HG02885 (cell line): ENCODE measurements around the gene TBC1D20.
"Not testable (repeated sequence)": the region's sequence is repeated elsewhere in the genome, so short reads cannot be mapped to it uniquely, and the experiment has no call there.

Experiments used
- ATAC-seq: cut with Tn5 transposase; IDR thresholded peaks from one replicate; pipeline ENCODE4 v1.9.1; 2021; ENCODE audit warnings: mild to moderate bottlenecking; ENCODE audit not compliant: unreplicated experiment, poor library complexity

TBC1D20 gene, protein sequence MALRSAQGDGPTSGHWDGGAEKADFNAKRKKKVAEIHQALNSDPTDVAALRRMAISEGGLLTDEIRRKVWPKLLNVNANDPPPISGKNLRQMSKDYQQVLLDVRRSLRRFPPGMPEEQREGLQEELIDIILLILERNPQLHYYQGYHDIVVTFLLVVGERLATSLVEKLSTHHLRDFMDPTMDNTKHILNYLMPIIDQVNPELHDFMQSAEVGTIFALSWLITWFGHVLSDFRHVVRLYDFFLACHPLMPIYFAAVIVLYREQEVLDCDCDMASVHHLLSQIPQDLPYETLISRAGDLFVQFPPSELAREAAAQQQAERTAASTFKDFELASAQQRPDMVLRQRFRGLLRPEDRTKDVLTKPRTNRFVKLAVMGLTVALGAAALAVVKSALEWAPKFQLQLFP

DNA sequence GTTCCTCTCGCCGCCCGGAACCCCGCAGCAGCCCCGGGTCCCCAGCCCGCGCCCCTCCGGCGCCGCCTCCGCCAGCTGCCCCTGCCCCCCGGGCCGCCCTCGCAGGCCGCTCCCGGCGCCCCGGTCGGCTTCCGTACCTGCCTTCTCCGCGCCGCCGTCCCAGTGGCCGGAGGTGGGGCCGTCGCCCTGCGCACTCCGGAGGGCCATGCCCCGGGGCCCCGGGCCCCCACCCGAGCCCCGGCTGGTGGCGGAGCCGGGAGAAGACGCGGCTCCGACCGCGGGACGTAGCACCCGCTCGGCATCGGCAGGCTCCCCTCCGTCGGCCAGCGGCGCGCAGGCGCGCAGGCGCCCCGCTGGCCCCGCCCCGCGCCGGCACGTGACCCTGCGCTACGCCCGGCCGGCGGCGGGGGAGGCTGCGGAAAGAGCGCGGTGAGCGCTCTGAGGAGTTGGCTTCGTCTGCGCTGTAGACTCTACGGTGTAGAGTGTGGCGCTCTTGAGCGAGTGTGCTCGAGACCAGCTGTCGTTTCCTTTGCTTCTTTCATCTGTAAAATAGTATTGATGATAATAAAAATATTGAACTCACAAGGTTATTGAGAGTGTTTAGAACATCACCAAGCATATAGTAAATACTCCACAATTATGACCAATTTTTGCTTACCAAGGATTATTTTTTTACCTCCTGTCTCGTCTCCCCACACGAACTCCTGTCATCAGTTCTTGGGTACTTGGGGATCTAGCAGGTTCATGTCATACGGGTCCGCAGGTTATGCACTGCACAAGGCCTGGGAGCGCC is at the start of gene TBC1D20:
TSS of gene TBC1D20 (minus strand) at position 335 of the 793 bp plus-strand sequence. CDS start at position 207, 128 bp downstream.
- ATAC-seq = peak; percentile 93

DNA sequence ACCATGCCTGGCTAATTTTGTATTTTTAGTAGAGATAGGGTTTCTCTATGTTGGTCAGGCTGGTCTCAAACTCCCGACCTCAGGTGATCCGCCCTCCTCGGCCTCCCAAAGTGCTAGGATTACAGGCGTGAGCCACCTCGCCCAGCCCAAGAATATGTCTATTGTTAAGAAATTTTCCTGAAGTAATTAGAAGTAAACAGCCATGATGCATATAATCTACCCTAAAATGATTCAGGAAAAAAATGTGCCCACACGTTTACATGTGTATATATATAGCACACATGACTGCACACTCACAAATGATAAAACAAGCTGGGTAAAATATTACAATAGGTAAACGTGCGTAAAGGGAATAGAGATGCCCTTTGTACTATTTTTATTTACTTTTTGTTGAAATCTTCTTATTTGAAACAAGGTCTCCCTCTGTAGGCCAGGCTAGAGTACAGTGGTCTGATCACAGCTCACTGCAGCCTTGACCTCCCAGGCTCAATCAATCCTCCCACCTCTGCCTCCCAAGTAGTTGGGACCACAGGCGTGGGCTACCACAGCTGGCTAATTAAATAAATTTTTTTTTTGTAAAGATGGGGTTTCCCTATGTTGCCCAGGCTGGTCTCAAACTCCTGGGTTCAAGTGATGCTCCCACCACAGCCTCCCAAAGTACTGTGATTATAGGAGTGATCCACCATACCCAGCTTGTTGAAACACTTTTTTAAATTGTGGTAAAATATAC is 48.2 kb upstream of the TBC1D20 start:
- not testable (repeated sequence) for ATAC-seq

DNA sequence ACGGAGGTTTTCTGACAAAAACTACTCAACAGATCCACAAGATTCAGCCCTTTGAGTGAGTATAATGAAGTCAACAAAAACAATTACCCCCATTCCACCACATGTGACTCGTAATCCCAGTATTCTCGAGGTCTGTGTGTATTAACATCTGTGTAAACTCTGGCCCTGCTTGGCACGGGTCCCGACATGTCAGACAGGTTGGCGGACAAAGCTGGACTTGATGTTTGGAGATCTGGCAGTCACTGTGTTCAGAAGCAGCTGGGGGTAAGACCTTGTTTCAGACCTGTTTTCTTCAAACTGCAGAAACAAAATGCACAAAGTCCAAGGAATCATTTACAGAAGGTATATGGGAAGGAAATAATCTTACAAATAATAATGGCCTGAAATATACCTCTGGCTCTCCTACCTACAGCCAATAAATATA is 46.0 kb upstream of the TBC1D20 start:
- not testable (repeated sequence) for ATAC-seq

DNA sequence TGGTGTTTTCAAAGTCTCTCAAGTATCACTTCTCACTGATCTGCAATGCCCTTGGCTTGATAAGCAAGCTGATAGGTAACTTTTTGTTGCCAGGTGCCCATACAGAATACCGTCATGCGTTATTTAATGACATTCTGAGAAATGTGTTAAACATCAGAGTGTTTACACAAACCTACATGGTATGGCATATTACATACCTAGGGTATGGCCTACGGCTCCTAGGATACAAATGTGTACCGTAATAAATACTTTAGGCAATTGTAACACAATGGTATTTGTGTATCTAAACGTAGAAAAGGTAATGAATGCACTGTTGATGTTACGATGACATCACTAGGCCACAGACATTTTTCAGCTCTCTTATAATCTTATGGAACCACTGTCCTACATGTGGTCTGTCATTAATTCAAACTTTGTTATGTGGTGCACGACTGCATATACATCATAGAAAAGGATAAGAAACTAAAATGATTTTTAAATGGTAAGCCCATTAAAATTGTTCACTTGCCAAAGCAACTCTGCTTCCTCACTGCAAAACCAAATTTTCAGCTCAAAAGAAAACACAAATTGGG is 45.5 kb upstream of the TBC1D20 start:
- ATAC-seq = no peak

DNA sequence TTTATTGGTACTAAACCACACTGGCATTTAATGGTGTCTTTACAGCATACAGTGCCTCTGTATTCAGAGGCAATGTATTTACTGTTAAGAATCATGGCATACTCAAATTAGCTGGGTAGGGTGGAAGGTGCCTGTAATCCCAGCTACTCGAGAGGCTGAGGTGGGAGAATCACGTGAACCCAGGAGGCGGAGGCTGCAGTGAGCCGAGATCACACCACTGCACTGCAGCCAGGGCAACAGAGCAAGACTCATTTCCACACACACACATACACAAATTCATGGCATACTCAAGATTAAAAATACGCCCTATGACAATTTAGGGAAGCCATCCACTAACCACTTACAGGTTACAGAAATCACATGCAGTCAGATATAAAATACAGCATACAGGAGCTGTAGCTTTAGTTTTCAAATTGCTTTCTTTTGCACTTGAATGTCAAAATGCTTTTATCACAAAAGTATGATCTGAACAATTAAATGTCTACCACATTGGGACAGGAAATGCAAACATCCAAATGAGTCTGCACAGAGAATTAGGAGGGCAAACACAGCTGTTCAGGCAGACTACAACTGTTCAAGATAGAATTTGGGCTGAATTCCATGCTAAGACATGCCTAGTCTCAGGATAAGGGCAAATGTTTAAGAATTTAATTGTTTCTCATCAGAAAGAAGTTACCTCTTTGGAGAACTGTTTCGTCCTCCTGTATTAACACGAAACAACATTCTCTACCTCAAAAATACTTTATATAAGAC is 44.8 kb upstream of the TBC1D20 start:
- no peak for ATAC-seq

DNA sequence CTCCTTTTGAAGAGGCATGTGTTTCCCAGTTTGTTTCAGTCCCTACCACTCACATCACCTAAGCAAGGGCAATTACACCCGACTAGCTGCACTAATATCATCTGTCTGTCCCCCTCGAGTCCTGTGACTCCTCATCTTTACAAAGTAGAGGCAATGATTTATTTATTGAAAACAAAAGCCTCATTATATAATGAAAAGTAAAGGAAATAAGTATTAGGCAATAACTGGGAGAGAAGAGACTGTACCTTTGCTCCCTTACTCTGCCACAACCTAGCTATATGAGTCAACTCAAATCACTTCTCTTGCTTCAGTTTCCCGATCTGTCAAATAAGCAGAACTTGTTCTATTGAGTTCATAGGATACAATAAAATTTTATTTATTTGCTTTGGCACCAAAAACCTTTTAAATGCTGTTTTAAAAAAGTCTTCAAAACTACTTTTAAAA is 42.3 kb upstream of the TBC1D20 start:
- no peak for ATAC-seq

DNA sequence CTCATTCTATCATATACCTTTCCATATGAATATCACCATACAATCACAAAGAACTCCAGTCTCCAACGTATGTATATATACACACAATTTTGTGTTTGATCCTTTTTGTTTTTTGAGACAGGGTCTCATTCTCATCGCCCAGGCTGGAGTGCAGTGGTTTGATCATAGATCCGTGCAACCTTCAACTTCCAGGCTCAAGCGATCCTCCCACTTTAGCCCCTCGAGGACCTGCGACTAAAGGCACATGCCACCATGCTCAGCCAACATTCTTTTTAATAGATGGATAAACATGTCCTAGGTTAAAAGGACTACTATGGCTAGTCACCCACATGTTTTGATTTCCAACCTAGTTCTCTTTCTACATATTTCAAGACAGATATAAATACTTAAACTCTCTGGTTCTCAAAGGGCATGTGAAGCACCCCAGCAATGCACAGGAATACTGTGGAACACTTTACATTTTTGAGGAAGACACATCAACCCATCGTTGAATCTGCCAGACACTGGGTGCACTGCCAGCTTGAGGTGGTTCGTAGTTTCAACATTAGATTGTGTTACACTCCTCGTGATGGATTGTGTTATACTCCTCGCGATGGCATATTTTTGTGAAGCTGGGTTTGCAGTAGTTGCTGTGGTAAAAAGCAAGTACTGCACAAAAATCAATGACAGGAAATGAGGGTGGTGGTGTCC is 40.9 kb upstream of the TBC1D20 start:
- ATAC-seq = no peak

DNA sequence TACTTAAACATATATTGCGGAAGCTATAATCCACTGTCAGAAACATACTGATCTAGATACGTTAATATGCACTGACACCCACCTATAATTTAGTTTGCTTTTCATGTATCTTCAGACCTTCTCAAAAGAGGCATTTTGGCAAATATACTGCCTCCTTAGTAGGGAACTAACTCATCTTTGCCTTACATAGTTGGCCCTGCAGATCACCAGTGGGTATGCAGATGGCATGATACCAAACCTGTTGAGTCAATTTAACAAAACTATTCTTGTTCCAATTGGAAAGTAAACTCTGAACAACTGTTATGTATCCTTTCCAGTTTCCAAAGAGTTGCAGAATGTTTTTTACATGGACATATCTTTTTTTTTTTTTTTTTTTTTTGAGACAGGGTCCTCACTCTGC is 35.6 kb upstream of the TBC1D20 start:
- ATAC-seq = no peak

DNA sequence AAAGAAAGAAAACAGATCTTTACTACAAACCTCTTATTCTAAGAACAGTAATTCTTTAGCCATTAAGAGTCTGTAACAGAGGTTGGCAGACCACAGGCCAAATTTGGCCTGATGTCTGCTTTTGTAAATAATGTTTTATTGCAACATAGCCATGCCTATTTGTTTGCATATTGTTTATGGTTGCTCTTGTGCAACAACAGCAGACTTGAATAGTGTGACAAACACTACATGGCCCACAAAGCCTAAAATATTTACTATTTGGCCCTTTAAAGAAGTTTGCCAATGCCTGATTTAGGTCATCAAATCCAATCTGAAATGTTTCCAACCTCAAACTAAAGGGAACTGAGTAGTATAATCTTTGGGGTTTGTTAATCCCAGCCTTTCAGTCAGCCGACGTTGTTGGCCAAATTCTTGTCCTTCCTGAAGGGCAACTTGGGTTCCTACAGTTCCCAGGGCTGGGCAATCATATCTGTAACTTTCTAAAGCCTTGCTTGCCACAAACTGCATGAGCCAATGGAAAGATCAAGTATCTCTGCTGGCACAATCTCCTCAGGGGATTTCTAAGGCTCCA is 33.9 kb upstream of the TBC1D20 start:
- ATAC-seq = no peak

DNA sequence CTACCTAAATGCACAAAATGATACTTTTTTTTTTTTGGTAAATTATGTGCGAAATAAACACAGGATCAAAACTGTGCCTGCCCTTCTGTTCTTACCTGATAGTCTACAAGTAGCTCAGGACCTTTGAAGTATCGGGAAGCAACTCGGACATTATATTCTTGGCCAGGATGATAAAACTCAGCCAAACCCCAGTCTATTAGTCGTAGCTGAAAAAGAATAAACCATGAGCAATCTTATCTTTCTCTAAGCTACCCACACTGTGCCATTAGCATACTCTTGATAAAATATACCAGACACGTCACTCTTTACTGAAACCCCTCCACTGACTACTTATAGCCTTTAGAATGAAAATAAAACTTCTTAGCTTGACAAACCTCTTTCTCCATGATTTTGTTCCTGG is 29.8 kb upstream of the TBC1D20 start:
- ATAC-seq = no peak

DNA sequence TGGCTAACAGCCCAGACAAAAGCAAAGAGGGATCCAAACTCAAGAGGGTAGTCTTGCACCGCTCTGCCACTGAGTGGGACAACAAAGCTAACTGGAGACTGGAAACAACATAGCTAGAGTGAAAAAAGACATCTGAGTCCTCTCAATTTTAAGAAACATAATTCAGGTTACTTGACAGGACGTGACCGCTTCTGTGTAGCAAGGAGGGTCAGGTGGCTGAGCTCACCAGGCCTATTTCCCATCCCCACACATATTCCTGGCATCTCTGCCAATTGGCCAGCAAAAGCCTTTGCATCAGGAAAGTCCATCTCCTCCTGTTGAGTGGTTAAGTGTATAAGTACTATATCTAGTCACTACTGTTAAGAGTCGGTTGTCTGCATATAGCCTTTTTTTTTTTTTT is 25.3 kb upstream of the TBC1D20 start:
- no peak for ATAC-seq

DNA sequence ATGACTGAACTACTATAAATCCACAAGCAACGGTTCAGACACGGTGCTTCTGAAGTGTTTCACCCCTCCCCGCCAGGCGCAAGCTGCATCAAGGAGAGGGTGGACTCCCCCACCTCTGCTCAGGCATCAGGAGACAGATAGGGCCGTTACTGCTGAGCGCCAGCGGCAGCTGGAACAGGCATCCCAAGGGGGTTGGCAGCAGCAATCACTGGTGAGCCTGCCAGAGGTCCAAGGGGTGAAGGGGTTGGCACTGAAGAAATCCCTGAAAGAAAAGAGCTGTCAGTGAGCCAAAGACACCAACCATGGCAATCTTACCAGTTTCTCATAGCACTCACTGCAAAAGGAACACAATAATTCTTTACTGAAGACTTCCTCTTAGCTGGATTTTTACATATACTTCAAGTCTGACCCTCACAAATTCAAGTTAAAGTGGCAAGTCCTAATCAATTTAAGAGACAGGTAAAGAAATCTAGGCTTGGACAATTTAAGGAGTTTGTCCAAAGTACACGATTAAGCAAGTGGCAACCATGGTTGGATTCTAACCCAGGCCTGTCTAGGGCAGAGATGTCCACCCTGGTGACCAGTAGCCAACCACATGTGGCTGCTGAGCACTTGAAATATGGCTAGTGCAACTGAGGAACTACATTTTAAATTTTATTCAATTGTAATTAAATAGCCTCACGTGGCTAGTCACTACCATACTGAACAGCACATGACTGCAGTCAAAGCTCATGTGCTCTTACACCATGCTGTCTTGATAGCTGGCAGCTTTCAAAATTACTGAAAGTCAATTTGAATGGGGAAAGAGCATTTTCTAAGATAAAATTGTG is 21.7 kb upstream of the TBC1D20 start:
- ATAC-seq = no peak

DNA sequence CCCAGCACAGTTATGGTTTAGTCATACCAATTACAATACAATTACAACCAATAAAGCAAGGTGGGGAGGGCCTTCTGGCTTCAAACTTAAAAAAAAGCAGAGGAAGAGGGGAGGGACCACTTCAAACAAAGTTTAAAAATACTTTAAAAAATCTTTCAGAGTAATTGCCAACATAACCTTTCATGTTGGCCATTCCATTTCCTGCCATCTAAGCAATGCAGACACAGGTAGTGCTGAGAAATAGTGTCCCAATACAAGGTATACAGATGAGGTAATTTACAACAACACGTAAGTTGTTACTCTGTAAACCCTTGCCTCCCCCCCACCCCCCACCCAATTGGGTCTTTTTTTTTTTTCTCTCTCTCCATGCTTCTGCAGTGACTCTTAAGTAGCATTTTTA is 18.8 kb upstream of the TBC1D20 start:
- ATAC-seq = no peak

DNA sequence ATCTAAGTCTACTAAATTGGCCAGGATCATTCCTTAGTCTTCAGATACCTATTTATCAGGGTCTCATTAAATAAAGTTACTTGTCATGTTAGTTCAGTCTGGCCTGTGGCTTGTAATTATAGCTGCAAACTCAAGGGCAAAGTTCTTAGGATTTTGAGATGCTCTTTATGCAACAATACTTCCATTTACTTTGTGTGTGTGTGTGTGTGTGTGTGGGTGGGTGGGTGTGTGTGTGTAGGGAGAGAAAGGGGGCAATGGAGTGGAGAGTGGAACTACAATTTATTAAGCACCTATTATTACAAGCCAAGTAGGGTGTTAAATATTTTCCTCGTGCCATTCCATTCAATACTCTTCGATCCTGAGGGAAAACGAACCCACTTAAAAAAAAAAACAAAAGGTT is 17.7 kb upstream of the TBC1D20 start:
- no peak for ATAC-seq

DNA sequence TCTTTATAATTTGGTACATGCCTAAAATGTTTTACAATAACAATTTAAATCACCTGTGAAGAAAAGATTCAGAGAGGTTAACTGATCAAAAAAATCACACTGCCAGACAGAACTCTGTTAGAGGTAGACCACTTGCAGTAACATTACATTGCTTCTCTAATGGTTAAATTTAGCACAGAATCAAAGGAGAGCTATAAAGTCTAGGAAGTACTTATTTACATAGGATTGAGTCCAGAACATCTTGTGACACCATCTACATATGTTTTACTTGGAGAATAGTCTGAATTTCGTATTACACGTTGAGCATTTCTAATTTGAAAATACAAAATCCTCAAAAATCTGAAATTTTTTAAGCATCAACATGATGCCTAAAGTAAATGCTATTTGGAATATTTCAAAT is 17.2 kb upstream of the TBC1D20 start:
- no peak for ATAC-seq

DNA sequence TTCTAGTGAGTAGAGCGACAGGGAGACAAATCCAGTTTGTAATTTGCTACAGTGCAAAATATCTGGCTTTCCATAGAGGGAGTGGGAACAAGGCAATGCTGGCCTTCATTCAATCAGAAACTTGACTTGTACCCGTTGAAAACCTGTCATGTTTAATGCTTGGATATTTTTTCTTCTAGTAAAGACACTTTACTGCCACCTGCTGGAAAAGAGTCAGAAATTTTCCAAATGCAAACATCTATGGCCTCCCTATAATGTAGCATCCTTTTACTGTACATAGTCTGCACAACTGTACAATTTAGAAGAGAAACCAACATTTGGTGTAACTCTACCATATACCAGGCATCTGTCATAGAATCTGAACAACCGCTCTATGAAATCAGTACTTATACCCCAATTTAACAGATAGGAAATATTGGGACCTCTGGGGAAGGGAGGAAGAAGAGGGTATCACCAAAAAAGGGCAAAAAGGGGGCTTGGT is 16.7 kb upstream of the TBC1D20 start:
- ATAC-seq = no peak

DNA sequence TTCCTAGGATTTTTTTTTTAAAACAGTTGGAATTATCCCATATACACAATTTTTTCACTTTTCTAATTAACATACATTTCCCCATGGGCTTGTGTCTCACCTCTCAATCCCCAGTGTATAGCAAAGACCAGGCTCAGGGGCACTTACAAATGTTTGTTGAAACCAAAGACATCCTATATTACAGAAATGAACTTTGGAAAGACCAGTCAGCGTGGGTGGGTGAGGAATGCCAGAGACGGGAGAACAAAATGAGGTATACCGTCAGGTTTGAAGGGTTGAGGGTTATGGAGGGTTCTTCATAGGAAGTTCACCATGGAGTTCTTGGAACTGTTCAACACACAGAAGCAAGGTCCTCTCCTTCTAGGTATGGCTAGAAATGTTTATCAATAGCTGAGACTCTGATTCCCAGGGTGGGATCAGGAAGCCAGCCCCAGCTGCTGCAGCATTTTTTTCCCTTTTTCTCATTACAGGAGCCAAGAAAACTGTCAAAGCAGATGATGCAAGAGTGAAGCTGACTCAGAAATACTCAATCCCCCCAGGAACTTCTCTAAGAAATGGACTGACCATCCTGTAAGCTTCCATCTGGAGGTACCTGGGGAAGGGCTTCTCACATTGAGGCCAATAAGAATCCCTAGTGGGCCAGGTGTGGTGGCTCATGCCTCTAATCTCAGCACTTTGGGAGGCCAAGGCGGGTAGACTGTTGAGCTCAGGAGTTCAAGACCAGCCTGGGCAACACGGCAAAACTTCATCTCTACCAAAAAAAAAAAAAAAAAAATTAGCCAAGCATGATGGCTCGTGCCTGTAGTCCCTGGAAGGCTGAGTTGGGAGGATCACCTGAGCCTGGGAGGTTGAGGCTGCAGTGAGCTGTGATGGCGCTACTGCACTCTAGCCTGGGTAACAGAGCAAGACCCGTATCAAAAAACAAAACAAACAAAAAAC is 15.9 kb upstream of the TBC1D20 start:
- ATAC-seq = no peak
